Gastroesophageal sphincter (tissue), 3 donors: ENCODE measurements around the gene RAB1B.

Experiments used
- EP300 ChIP-seq: sonication (generic); formaldehyde crosslinking; IDR thresholded peaks from one replicate; pipeline ENCODE4 v1.6.1; 2017; ENCODE audit warnings: antibody characterized with exemption, mild to moderate bottlenecking
- POLR2A ChIP-seq, 2 donors: fragments of 450-650 bp; IDR thresholded peaks; one replicate each; pipeline ENCODE4 v1.6.1; 2017; ENCODE audit warnings: antibody characterized with exemption in 2 of 2, mild to moderate bottlenecking in 2 of 2, moderate library complexity in 1 of 2
- POLR2AphosphoS5 ChIP-seq: sonication (generic); formaldehyde crosslinking; IDR thresholded peaks from one replicate; pipeline ENCODE4 v1.6.1; 2017; ENCODE audit warnings: antibody characterized with exemption
- TF ChIP-seq, protein P1 (sequence below), 4 experiments: fragments of 200-600 bp in 2 of 4; fragments of 450-650 bp in 2 of 4; sonication (generic) in 1 of 4; IDR thresholded peaks; one replicate each; pipeline ENCODE4 v1.5.1; 2017 to 2019; ENCODE audit warnings: antibody characterized with exemption in 4 of 4, mild to moderate bottlenecking in 2 of 4, moderate library complexity in 2 of 4

DNA sequence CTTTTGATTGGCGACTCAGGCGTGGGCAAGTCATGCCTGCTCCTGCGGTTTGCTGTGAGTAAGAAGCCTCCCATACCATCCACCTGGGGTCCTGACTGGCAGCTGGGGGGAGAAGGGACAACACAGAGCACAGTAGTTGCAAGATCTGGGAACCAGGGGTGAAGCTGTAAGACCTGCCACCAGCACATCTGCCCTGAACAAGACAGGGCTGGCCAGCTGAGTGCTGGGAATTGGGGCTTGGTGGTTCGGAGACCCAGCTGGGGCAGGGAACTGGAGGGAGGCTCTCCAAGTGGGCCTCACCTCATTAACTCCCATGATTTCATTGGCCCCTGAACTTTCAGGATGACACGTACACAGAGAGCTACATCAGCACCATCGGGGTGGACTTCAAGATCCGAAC, 3.4 kb downstream of the RAB1B start:
- TF ChIP-seq POLR2AphosphoS5 (no peak), POLR2A (IDR thresholded peaks at IDR 0.05) (no peak), EP300 (no peak)
- TF ChIP-seq, protein P1, sequence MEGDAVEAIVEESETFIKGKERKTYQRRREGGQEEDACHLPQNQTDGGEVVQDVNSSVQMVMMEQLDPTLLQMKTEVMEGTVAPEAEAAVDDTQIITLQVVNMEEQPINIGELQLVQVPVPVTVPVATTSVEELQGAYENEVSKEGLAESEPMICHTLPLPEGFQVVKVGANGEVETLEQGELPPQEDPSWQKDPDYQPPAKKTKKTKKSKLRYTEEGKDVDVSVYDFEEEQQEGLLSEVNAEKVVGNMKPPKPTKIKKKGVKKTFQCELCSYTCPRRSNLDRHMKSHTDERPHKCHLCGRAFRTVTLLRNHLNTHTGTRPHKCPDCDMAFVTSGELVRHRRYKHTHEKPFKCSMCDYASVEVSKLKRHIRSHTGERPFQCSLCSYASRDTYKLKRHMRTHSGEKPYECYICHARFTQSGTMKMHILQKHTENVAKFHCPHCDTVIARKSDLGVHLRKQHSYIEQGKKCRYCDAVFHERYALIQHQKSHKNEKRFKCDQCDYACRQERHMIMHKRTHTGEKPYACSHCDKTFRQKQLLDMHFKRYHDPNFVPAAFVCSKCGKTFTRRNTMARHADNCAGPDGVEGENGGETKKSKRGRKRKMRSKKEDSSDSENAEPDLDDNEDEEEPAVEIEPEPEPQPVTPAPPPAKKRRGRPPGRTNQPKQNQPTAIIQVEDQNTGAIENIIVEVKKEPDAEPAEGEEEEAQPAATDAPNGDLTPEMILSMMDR (IDR thresholded peaks at IDR 0.05): no peak
